ENCODE results near the gene SPTSSB. TPM values are rescaled to one million over a fixed set of nuclear protein-coding genes. Genes with fewer than 3 reads are reported as not detected.

Gene SPTSSB
- polyA plus RNA-seq, 1 experiment: not detected

DNA sequence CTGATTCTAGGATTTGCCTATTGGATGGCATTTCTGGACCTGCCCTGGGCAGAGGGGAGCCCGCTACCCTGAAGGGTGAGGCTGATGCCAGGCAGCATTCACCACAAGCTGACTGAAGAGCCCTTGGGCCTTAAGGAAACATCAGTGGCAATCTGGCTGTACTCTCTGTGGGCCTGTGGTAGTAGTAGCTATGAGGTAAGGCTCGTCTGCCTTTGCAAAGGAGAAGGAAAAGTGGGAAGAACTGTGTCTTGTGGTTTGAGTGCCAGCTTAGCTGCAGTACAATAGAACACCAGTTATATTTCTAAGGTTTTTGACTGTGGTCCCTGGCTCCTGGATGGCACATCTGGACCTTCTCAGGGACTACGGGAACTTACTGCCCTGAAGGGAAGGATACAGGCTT is 51.5 kb downstream of the SPTSSB start:
- H3K4me3 ChIP-seq (ENCODE audit: low read depth, low read length): no peak overlapping the region
- ChIA-PET CTCF (no interaction called here), POLR2A (no interaction called here)
- no peaks in the 10 kb centered on the region for H3K36me3 ChIP-seq (ENCODE audit: control insufficient read depth, insufficient read depth, low read length)
- H3K27me3 ChIP-seq (ENCODE audit: control insufficient read depth, insufficient read depth, low read length): no peaks in the 10 kb centered on the region
- no peak for DNase-seq (ENCODE audit: low read depth)
- TF ChIP-seq, protein P1, sequence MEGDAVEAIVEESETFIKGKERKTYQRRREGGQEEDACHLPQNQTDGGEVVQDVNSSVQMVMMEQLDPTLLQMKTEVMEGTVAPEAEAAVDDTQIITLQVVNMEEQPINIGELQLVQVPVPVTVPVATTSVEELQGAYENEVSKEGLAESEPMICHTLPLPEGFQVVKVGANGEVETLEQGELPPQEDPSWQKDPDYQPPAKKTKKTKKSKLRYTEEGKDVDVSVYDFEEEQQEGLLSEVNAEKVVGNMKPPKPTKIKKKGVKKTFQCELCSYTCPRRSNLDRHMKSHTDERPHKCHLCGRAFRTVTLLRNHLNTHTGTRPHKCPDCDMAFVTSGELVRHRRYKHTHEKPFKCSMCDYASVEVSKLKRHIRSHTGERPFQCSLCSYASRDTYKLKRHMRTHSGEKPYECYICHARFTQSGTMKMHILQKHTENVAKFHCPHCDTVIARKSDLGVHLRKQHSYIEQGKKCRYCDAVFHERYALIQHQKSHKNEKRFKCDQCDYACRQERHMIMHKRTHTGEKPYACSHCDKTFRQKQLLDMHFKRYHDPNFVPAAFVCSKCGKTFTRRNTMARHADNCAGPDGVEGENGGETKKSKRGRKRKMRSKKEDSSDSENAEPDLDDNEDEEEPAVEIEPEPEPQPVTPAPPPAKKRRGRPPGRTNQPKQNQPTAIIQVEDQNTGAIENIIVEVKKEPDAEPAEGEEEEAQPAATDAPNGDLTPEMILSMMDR (IDR thresholded peaks at IDR 0.05; ENCODE audit: insufficient read depth, low read depth, low read length): no peak

DNA sequence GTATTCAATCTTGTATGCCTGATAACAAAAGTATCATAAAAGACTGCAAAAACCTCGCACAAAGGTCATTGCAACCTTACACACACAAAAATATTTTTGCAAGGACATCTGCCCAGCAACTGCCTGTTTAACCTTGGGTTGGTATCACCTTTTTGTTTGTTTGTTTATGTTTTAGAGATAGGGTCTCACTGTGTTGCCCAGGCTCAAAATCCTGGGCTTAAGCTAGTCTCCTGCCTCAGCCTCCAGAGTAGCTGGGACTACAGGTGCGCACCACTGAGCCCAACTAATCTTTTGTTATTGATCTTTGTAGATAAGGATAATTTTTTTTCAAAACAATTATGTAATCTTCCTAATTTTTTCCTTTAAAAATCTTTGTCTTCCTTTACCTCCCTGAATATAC is 54.2 kb downstream of the SPTSSB start:
- CTCF ChIA-PET: interaction anchor here (2.7 kb wide), 1 partner anchor 12 kb away, joined by 12 read pairs; no protein-coding TSS in a partner anchor

DNA sequence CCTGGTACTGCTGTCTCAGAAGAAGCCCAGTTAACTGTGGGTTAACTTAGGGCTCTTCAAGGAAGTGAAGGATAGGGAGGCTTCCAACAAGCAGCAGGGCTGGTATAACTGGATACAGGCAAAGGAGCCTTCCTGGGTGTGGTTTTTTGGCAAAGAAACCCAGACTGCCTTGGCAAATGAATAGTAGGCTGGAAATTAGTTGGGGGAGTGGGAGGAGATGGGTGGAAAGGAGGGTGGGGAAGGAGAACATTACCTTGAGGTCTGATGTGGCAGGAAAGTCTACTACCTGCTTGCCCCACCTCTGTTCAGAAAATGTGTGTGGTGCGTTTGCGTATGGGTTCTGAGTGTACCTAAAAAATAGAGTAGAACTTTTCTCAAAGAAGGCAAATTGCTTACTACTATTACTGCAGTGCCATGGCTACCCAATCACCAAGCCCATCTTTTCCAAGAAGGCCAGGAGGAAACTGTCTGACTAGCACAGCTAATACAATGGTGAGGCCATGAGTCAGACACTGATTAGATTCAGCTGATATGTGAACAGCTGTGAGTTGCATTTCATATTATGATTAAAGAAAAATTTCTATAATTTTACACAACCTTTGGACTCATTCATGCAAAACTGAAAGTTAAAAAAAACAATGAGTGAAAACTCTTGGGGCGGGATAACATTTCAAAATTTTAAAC is 55.2 kb downstream of the SPTSSB start:
- Histone ChIP-seq H3K27me3 (ENCODE audit: control insufficient read depth, insufficient read depth, low read length) (no peaks in the 10 kb centered on the region), H3K36me3 (ENCODE audit: control insufficient read depth, insufficient read depth, low read length) (no peaks in the 10 kb centered on the region), H3K4me3 (ENCODE audit: low read depth, low read length) (no peak overlapping the region)
- TF ChIP-seq, protein P1 (IDR thresholded peaks at IDR 0.05; ENCODE audit: insufficient read depth, low read depth, low read length): no peak
- CTCF ChIA-PET: no interaction called here
- no peak for DNase-seq (ENCODE audit: low read depth)
- POLR2A ChIA-PET: no interaction called here

More for the DNA sequence above, 54.2 kb downstream of the SPTSSB start:
- TF ChIP-seq, protein P1 (IDR thresholded peaks at IDR 0.05; ENCODE audit: insufficient read depth, low read depth, low read length): no peak
- H3K4me3 ChIP-seq (ENCODE audit: low read depth, low read length): no peak overlapping the region
- POLR2A ChIA-PET: no interaction called here
- no peak for DNase-seq (ENCODE audit: low read depth)
- H3K27me3 ChIP-seq (ENCODE audit: control insufficient read depth, insufficient read depth, low read length): no peaks in the 10 kb centered on the region
- no peaks in the 10 kb centered on the region for H3K36me3 ChIP-seq (ENCODE audit: control insufficient read depth, insufficient read depth, low read length)

DNA sequence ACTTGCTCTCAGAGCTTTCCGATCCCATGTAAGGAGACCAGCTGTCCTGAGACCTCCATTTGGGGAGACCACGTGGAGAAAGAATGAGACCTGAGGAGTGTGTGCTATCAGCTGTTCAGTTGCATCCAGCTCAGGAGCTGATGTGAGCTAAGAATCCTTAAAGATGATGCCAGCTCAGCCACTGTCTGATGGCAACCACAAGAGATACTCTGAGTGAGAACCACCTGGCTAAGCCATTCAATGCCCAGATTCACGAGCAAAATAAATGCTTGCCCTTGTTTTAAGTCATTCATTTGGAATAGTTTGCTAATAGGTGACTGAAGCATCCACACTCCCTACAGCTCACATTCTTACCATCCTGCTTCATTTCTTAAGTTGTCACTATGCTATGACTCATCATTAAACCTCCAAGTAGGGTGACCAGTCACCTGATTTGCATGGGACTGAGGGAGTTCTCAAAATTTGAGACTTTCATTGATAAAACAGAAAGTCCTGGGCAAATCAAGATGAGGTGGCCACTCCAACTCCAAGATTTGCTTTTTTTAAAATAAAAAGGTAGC is 56.4 kb downstream of the SPTSSB start:
- H3K36me3 ChIP-seq (ENCODE audit: control insufficient read depth, insufficient read depth, low read length): no peaks in the 10 kb centered on the region
- H3K27me3 ChIP-seq (ENCODE audit: control insufficient read depth, insufficient read depth, low read length): no peaks in the 10 kb centered on the region
- ChIA-PET CTCF (interaction anchor here (0.9 kb wide), 1 partner anchor 10 kb away, joined by 3 read pairs; no protein-coding TSS in a partner anchor), POLR2A (no interaction called here)
- no peak overlapping the region for H3K4me3 ChIP-seq (ENCODE audit: low read depth, low read length)
- TF ChIP-seq, protein P1 (IDR thresholded peaks at IDR 0.05; ENCODE audit: insufficient read depth, low read depth, low read length): no peak
- DNase-seq (ENCODE audit: low read depth): no peak

DNA sequence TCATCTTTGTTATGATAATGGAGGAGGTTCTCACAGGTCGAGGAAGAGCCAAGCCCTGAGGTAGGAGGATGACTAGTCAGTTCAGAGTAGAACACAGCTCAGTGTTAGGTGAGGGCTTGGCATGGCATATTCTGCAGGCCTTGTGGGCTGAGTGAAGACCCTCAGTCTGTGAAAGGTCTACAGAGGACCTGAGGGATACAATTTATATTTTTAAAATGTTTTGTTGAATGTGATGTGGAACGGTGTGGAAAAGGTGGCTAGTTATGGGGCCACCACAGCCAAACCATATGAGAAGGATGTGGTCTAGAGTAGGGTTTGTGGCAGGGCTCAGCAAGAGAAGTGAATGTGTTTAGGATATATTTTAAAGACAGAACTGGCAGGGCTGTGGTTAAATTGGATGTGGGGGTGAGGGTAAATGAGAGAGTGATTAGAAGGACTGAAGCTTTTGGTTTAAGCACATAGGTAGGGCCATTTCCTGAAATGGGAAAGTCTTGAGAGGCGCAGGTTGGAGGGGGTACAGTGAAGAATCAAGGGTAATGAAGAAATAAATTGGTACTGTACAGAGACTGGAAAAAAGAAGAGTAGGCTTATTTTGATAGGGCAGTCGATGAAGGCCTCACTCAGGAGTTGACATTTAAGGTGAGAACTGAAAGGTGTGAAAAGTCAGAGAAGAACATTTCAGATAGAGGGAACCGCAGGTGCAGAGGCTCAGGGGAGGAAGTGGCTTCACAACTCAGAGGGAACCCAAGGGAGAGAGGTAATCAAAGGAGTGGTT is 60.5 kb downstream of the SPTSSB start:
- H3K27me3 ChIP-seq (ENCODE audit: control insufficient read depth, insufficient read depth, low read length): no peaks in the 10 kb centered on the region
- TF ChIP-seq, protein P1 (IDR thresholded peaks at IDR 0.05; ENCODE audit: insufficient read depth, low read depth, low read length): no peak
- no peak overlapping the region for H3K4me3 ChIP-seq (ENCODE audit: low read depth, low read length)
- ChIA-PET CTCF (no interaction called here), POLR2A (no interaction called here)
- no peak for DNase-seq (ENCODE audit: low read depth)
- H3K36me3 ChIP-seq (ENCODE audit: control insufficient read depth, insufficient read depth, low read length): no peaks in the 10 kb centered on the region

Measured in BJ (cell line).